H1 (cell line): ENCODE results near the gene BRIP1. TPM values are rescaled to one million over a fixed set of nuclear protein-coding genes. Genes with fewer than 3 reads are reported as not detected.

Experiments
- CTCF ChIA-PET: fragments of 300-600 bp; sonication (Branson Sonifier 250); formaldehyde crosslinking; loops from one replicate; lab custom pipeline; 2021; ENCODE audit not compliant: partially characterized antibody; lab: Charles Lee
- POLR2A ChIA-PET: fragments of 300-600 bp; sonication (Branson Sonifier 250); formaldehyde crosslinking; loops from one replicate; lab custom pipeline; 2021; ENCODE audit warnings: inconsistent platforms; ENCODE audit not compliant: partially characterized antibody; lab: Charles Lee
- DNase-seq, 2 experiments: peaks; one replicate each; pipeline versions ENCODE4 v3.0.0 to v3.0.0-alpha.2; 2010 to 2022; ENCODE audit warnings: low spot score in 2 of 2, low read depth in 1 of 2, mixed read lengths in 1 of 2
- FAIRE-seq: peaks from 2 replicates; lab custom pipeline; 2011; peaks lifted over from hg19 to GRCh38; lab: Jason Lieb, UNC
- H2AFZ ChIP-seq: 2 replicates; pipeline ENCODE4 v1.8.1; 2012; ENCODE audit warnings: low read length, inconsistent platforms
- H2AK5ac ChIP-seq: 2 replicates; pipeline ENCODE4 v1.6.1; 2013; ENCODE audit warnings: low read depth, low read length
- H2BK120ac ChIP-seq: replicated peaks from 2 replicates; pipeline ENCODE3; 2013; ENCODE audit warnings: low read depth, low read length, inconsistent platforms
- H2BK12ac ChIP-seq: 2 replicates; pipeline ENCODE4 v1.6.1; 2013; ENCODE audit warnings: low read depth, low read length
- H2BK15ac ChIP-seq: 2 replicates; pipeline ENCODE4 v1.6.1; 2013; ENCODE audit warnings: low read length
- H2BK20ac ChIP-seq: 2 replicates; pipeline ENCODE4 v1.6.1; 2013; ENCODE audit warnings: low read length
- H2BK5ac ChIP-seq: 2 replicates; pipeline ENCODE4 v1.6.1; 2013; ENCODE audit warnings: low read depth, low read length
- H3K14ac ChIP-seq: 2 replicates; pipeline ENCODE4 v1.6.1; 2013; ENCODE audit warnings: inconsistent platforms; ENCODE audit not compliant: insufficient read length
- H3K18ac ChIP-seq: 2 replicates; pipeline ENCODE4 v1.6.1; 2013; ENCODE audit warnings: low read length; ENCODE audit errors: extremely low read depth
- H3K23ac ChIP-seq: 2 replicates; pipeline ENCODE4 v1.6.1; 2013; ENCODE audit warnings: inconsistent platforms; ENCODE audit not compliant: insufficient read length
- H3K23me2 ChIP-seq: 2 replicates; pipeline ENCODE4 v1.6.1; 2013; ENCODE audit warnings: low read depth, low read length
- H3K27ac ChIP-seq: 2 replicates; pipeline ENCODE4 v1.6.1; 2011; ENCODE audit warnings: low read depth, low read length, inconsistent platforms
- H3K27me3 ChIP-seq, 4 experiments: replicated peaks in 1 of 4; 1 replicate in 1 of 4; 2 replicates in 3 of 4; pipeline versions ENCODE4 v1.6.1 to v1.8.1; 2011 to 2013; ENCODE audit warnings: low read length in 3 of 4, mild to moderate bottlenecking in 3 of 4, inconsistent platforms in 2 of 4, mixed read lengths in 2 of 4, moderate library complexity in 1 of 4; ENCODE audit not compliant: control insufficient read depth in 3 of 4, insufficient read depth in 3 of 4; ENCODE audit errors: extremely low read depth in 1 of 4
- H3K36me3 ChIP-seq, 4 experiments: 2 replicates each; pipeline versions ENCODE4 v1.6.1 to v1.8.1; 2011 to 2013; ENCODE audit warnings: mild to moderate bottlenecking in 4 of 4, low read length in 3 of 4, moderate library complexity in 2 of 4, control low read depth in 1 of 4, inconsistent platforms in 1 of 4; ENCODE audit not compliant: insufficient read depth in 4 of 4, control insufficient read depth in 2 of 4
- H3K4ac ChIP-seq: replicated peaks from 2 replicates; pipeline ENCODE3; 2013; ENCODE audit warnings: low read length, low read depth, mixed read lengths, inconsistent platforms; ENCODE audit not compliant: insufficient read length
- H3K4me1 ChIP-seq, 4 experiments: replicated peaks in 1 of 4; 1 replicate in 1 of 4; 2 replicates in 3 of 4; pipeline versions ENCODE4 v1.6.1 to v1.8.1; 2011 to 2013; ENCODE audit warnings: low read length in 3 of 4, inconsistent platforms in 2 of 4, mixed read lengths in 1 of 4; ENCODE audit not compliant: insufficient read depth in 4 of 4, control insufficient read depth in 3 of 4
- H3K4me2 ChIP-seq, 2 experiments: 2 replicates each; pipeline versions ENCODE4 v1.6.1 to v1.8.1; 2011 to 2013; ENCODE audit warnings: low read depth in 2 of 2, low read length in 2 of 2, control low read depth in 1 of 2, inconsistent platforms in 1 of 2, mild to moderate bottlenecking in 1 of 2; ENCODE audit not compliant: insufficient read depth in 1 of 2
- H3K4me3 ChIP-seq, 4 experiments: fragments of 200-600, 300-600 bp in 1 of 4; sonication (generic), shearing (Covaris generic), sonication (Bioruptor Twin) in 1 of 4; 2 replicates each; pipeline versions ENCODE4 v1.5.1 to v1.8.1; 2011 to 2016; ENCODE audit warnings: low read length in 4 of 4, low read depth in 3 of 4, control low read depth in 2 of 4, inconsistent platforms in 2 of 4, mild to moderate bottlenecking in 2 of 4, mixed read lengths in 1 of 4, moderate library complexity in 1 of 4; ENCODE audit not compliant: insufficient read depth in 2 of 4; ENCODE audit errors: extremely low read depth in 1 of 4
- H3K56ac ChIP-seq: replicated peaks from 2 replicates; pipeline ENCODE3; 2013; ENCODE audit warnings: low read depth, mild to moderate bottlenecking, mixed read lengths, low read length, inconsistent platforms; ENCODE audit not compliant: insufficient read length
- H3K79me1 ChIP-seq: 2 replicates; pipeline ENCODE4 v1.6.1; 2013; ENCODE audit warnings: low read depth, low read length, control low read depth
- H3K79me2 ChIP-seq, 2 experiments: 2 replicates each; pipeline versions ENCODE4 v1.6.1 to v1.8.1; 2012 to 2013; ENCODE audit warnings: low read length in 2 of 2, mild to moderate bottlenecking in 2 of 2, inconsistent platforms in 1 of 2; ENCODE audit not compliant: insufficient read depth in 2 of 2, control insufficient read depth in 1 of 2
- H3K9ac ChIP-seq, 4 experiments: replicated peaks in 1 of 4; 1 replicate in 1 of 4; 2 replicates in 3 of 4; pipeline versions ENCODE4 v1.6.1 to v1.8.1; 2011 to 2013; ENCODE audit warnings: low read depth in 3 of 4, low read length in 3 of 4, control low read depth in 2 of 4, mild to moderate bottlenecking in 2 of 4, moderate library complexity in 2 of 4, inconsistent platforms in 1 of 4; ENCODE audit errors: extremely low read depth in 1 of 4
- H3K9me3 ChIP-seq, 2 experiments: 2 replicates each; pipeline versions ENCODE4 v1.6.1 to v1.8.1; 2012 to 2013; ENCODE audit warnings: mild to moderate bottlenecking in 2 of 2, moderate library complexity in 2 of 2, control low read depth in 1 of 2, inconsistent platforms in 1 of 2, low read depth in 1 of 2, low read length in 1 of 2, mixed read lengths in 1 of 2; ENCODE audit not compliant: insufficient read depth in 2 of 2
- H4K20me1 ChIP-seq, 2 experiments: replicated peaks in 1 of 2; 2 replicates each; pipeline versions ENCODE3 to v1.8.1; 2011 to 2013; ENCODE audit warnings: inconsistent platforms in 2 of 2, low read length in 2 of 2, mild to moderate bottlenecking in 1 of 2; ENCODE audit not compliant: insufficient read depth in 2 of 2, control insufficient read depth in 1 of 2
- H4K5ac ChIP-seq: 2 replicates; pipeline ENCODE4 v1.6.1; 2013; ENCODE audit warnings: low read length, low read depth, mixed read lengths, inconsistent platforms; ENCODE audit not compliant: insufficient read length
- H4K8ac ChIP-seq: 2 replicates; pipeline ENCODE4 v1.8.0; 2013; ENCODE audit warnings: mild to moderate bottlenecking, moderate library complexity, low read length, inconsistent platforms; ENCODE audit not compliant: insufficient read depth; ENCODE audit errors: extremely low read depth
- H4K91ac ChIP-seq: replicated peaks from 2 replicates; pipeline ENCODE3; 2013; ENCODE audit warnings: low read length, mixed read lengths, inconsistent platforms; ENCODE audit not compliant: insufficient read length
- BACH1 ChIP-seq: IDR thresholded peaks from 2 replicates; pipeline ENCODE4 v1.6.1; 2012; ENCODE audit warnings: low read length, improper control_type of control experiment
- BRCA1 ChIP-seq: IDR thresholded peaks from 2 replicates; pipeline ENCODE4 v1.6.1; 2012; ENCODE audit warnings: low read depth, low read length, improper control_type of control experiment
- CBX5 ChIP-seq: fragments of 300-800, 300-1000 bp; sonication (generic); IDR thresholded peaks from 2 replicates; pipeline ENCODE4 v1.7.1; 2016; ENCODE audit warnings: antibody characterized with exemption, low read length, low read depth
- CHD2 ChIP-seq: IDR thresholded peaks from 2 replicates; pipeline ENCODE4 v1.6.1; 2012; ENCODE audit warnings: low read length, improper control_type of control experiment
- CREB1 ChIP-seq: IDR thresholded peaks from 2 replicates; pipeline ENCODE4 v1.6.1; 2012; ENCODE audit warnings: inconsistent platforms
- GTF2F1 ChIP-seq: IDR thresholded peaks from 2 replicates; pipeline ENCODE4 v1.6.1; 2012; ENCODE audit warnings: low read depth, low read length, improper control_type of control experiment, borderline replicate concordance
- JUN ChIP-seq: IDR thresholded peaks from 2 replicates; pipeline ENCODE4 v1.6.1; 2011; ENCODE audit warnings: low read depth, mild to moderate bottlenecking, improper control_type of control experiment, low read length
- MAFK ChIP-seq: IDR thresholded peaks from 2 replicates; pipeline ENCODE4 v1.6.1; 2012; ENCODE audit warnings: low read depth, mild to moderate bottlenecking, improper control_type of control experiment, low read length
- NANOG ChIP-seq: IDR thresholded peaks from 2 replicates; pipeline ENCODE4 v1.6.1; 2011; ENCODE audit warnings: low read length, low read depth, mild to moderate bottlenecking, inconsistent platforms; ENCODE audit not compliant: insufficient read depth, poor library complexity, severe bottlenecking
- NRF1 ChIP-seq: IDR thresholded peaks from 2 replicates; pipeline ENCODE4 v1.6.1; 2011; ENCODE audit warnings: mild to moderate bottlenecking, low read depth, low read length, improper control_type of control experiment
- POLR2A ChIP-seq, 2 experiments: IDR thresholded peaks; 1 replicate in 1 of 2; 2 replicates in 1 of 2; pipeline ENCODE4 v1.6.1; 2011; ENCODE audit warnings: low read depth in 2 of 2, low read length in 2 of 2, mild to moderate bottlenecking in 2 of 2; ENCODE audit errors: control extremely low read depth in 1 of 2
- POU5F1 ChIP-seq: IDR thresholded peaks from 2 replicates; pipeline ENCODE4 v1.6.1; 2011; ENCODE audit warnings: low read depth, mild to moderate bottlenecking, low read length, moderate library complexity
- RBBP5 ChIP-seq: IDR thresholded peaks from 2 replicates; pipeline ENCODE4 v1.7.1; 2012; ENCODE audit warnings: low read depth, mild to moderate bottlenecking, inconsistent platforms, low read length, moderate library complexity, borderline replicate concordance
- RFX5 ChIP-seq: IDR thresholded peaks from 2 replicates; pipeline ENCODE4 v1.6.1; 2011; ENCODE audit warnings: low read depth, low read length, improper control_type of control experiment, borderline replicate concordance
- SP1 ChIP-seq: IDR thresholded peaks from 2 replicates; pipeline ENCODE4 v1.6.1; 2011; ENCODE audit warnings: low read depth, low read length
- TEAD4 ChIP-seq: IDR thresholded peaks from 2 replicates; pipeline ENCODE4 v1.6.1; 2012; ENCODE audit warnings: low read depth, low read length, inconsistent platforms, mixed read lengths
- ZNF274 ChIP-seq: IDR thresholded peaks from 2 replicates; pipeline ENCODE4 v1.7.0; 2012; ENCODE audit warnings: low read length, borderline replicate concordance; ENCODE audit errors: extremely low read depth
- WGBS, 2 experiments: shearing (Covaris generic) in 1 of 2; methylation state at CpG; one replicate each; pipeline versions ENCODE4 v1.1.6 to v1.1.7; 2013 to 2015; ENCODE audit warnings: low lambda C conversion rate in 2 of 2, mixed read lengths in 2 of 2, inconsistent platforms in 1 of 2, low coverage in 1 of 2, missing lambda C conversion rate in 1 of 2; ENCODE audit not compliant: insufficient replicate concordance in 2 of 2, insufficient coverage in 1 of 2, insufficient read length in 1 of 2; ENCODE audit errors: extremely low coverage in 1 of 2, missing lambda C conversion rate in 1 of 2; 5-methylcytosine and 5-hydroxymethylcytosine counted together
- polyA plus RNA-seq, 7 experiments: library from polyadenylated mRNA; depleted of rRNA in 3 of 7; stranded (reverse) in 5 of 7; unstranded in 2 of 7; fragments of >200 nt in 5 of 7; fragments of 200-250 nt in 2 of 7; gene quantifications; 1 replicate in 5 of 7; 2 replicates in 1 of 7; 4 replicates in 1 of 7; pipeline versions ENCODE4 v1.2.1 to v1.2.3, GENCODE V29; 2011 to 2013; ENCODE audit warnings: missing spikeins in 2 of 7, mixed read lengths in 2 of 7
- total RNA-seq: library from RNA; stranded (reverse); fragmentation: NEBNext Ultra II Directional; extraction: Animal tissue kit (Norgen Biotek cat#: 25700); gene quantifications from 2 replicates; pipeline ENCODE4 v1.2.1, GENCODE V29; 2021

BRIP1 gene
- total and polyA plus RNA-seq, 2 of the 8 experiments (the other 6 are each of a cell fraction or from before 2014, with no cell fraction given) = 5.8 to 19.2 TPM

DNA sequence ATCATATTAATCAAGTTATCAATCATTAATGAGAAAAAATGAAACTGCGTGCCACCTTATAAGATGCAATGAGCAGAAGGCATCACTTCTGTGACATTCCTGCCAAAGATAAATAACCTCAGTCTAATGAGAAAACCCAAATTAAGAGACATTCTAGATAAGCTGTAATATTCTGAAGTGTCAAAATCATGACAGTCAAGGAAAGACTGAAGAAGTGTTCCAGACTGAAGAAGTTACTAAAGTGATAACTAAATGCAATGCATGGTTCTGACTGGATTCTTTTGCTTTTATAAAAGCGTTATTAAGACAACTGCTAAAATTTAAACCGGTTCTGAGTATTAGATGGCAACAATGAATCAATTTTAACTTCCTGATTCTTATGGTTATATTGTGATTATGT lies 30.9 kb downstream of the BRIP1 start:
- no peak overlapping the region for H2AK5ac ChIP-seq
- H3K4me2 ChIP-seq = no peak overlapping the region
- no peak overlapping the region for H3K9ac ChIP-seq
- H4K8ac ChIP-seq = no peak overlapping the region
- POLR2A ChIA-PET = no interaction called here
- no peak overlapping the region for H2BK12ac ChIP-seq
- no peak for FAIRE-seq
- H4K91ac ChIP-seq = no peak overlapping the region
- CTCF ChIA-PET = interaction anchor here (0.6 to 2.6 kb wide), 3 partner anchors 8 to 290 kb away, joined by 3 to 10 read pairs (median 5); no protein-coding TSS in a partner anchor
- DNase-seq = no peak
- H3K27ac ChIP-seq = no peak overlapping the region
- no peak overlapping the region for H2AFZ ChIP-seq
- WGBS, 2 experiments = 86% methylated on average over 3 of the region's 3 CpGs; no CpG with 5 or more reads in 1 of the 2 experiments
- no peaks in the 10 kb centered on the region for H3K79me2 ChIP-seq
- H3K79me1 ChIP-seq = no peaks in the 10 kb centered on the region
- H3K56ac ChIP-seq = no peak overlapping the region
- no peak overlapping the region for H3K4me3 ChIP-seq
- no peak overlapping the region for H2BK120ac ChIP-seq
- no peak overlapping the region for H4K5ac ChIP-seq
- H2BK5ac ChIP-seq = no peak overlapping the region
- peaks cover 0 to 7% of the 10 kb centered on the region in 2 experiments; a peak in 1 of 4 replicates for H3K9me3 ChIP-seq
- H3K14ac ChIP-seq = no peak overlapping the region
- no peak overlapping the region for H3K4ac ChIP-seq
- H4K20me1 ChIP-seq = no peaks in the 10 kb centered on the region
- no peaks in the 10 kb centered on the region for H3K4me1 ChIP-seq
- no peaks in the 10 kb centered on the region for H3K23me2 ChIP-seq
- H2BK15ac ChIP-seq = no peak overlapping the region
- H3K18ac ChIP-seq = no peak overlapping the region
- H3K23ac ChIP-seq = no peak overlapping the region
- no peaks in the 10 kb centered on the region; a peak in 1 of 7 replicates for H3K27me3 ChIP-seq
- no peak overlapping the region for H2BK20ac ChIP-seq
- H3K36me3 ChIP-seq = peaks cover 0 to 6% (median 3%) of the 10 kb centered on the region in 4 experiments; a peak in 3 of 8 replicates
- TF ChIP-seq TEAD4 (no peak), RBBP5 (no peak), SP1 (no peak), MAFK (no peak), POLR2A (IDR thresholded peaks at IDR 0.05; ENCODE audit: control extremely low read depth in 1 of 2, low read depth in 2 of 2, low read length in 2 of 2) (no peak), BACH1 (no peak), CREB1 (no peak), JUN (no peak), POU5F1 (no peak), CHD2 (no peak), RFX5 (no peak), GTF2F1 (no peak), CBX5 (no peak), NRF1 (no peak), ZNF274 (no peak), NANOG (no peak), BRCA1 (no peak)
